ENCODE measurements around the gene SH3BP5.
"Not testable (repeated sequence)": the region's sequence is repeated elsewhere in the genome, so short reads cannot be mapped to it uniquely, and the experiment has no call there.

SH3BP5 gene

DNA sequence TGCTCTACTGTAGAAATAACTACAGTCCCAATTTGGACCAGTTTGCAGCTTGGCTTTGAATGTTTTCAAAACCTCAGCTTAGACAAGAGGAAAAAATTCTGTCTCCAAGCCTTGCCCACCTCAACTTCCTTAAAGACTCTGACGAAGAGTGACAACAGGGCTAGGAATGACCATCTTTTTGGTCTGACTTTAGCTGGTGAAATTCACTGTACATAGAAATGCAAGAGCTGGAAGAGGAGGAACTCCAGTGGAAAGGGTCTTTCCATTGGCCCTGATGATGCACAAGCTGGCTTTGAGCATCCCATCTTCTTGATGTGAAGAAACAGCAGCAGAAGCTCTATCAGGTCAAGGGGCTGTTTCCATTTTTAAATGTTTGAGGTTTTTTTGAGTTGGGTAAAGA is 22.7 kb upstream of the SH3BP5 start:
- Mint-ChIP-seq H3K9me3 (ENCODE audit: low read depth) (peaks cover 4% of the 10 kb centered on the region), H3K27ac (no peak overlapping the region)

DNA sequence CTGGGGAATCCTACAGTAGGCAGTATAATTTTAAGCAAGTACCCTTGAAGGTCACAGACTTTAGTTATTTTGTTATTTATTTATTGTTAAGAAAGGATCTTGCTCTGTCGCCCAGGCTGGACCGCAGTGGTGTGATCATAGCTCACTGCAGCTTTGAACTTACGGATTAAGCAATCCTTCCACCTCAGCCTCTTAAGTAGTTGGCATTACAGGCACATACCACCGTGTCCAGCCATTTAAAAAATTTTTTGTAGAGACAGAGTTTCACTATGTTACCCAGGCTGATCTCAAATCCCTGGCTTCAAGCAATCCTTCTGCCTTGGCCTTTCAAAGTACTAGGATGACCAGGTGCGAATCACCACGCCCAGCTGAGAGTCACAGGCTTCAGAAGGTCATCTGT is 22.1 kb upstream of the SH3BP5 start:
- H3K4me3 Mint-ChIP-seq = no peak overlapping the region
- H3K27me3 Mint-ChIP-seq = no peaks in the 10 kb centered on the region
- H3K36me3 Mint-ChIP-seq = no peaks in the 10 kb centered on the region
- peaks cover 5% of the 10 kb centered on the region for H3K9me3 Mint-ChIP-seq (ENCODE audit: low read depth)
- H3K4me1 Mint-ChIP-seq (ENCODE audit: low read depth) = peaks cover 28% of the 10 kb centered on the region
- no peak overlapping the region for H3K27ac Mint-ChIP-seq

More for the DNA sequence above, 22.7 kb upstream of the SH3BP5 start:
- H3K4me3 Mint-ChIP-seq = no peak overlapping the region
- no peaks in the 10 kb centered on the region for H3K36me3 Mint-ChIP-seq
- peaks cover 28% of the 10 kb centered on the region for H3K4me1 Mint-ChIP-seq (ENCODE audit: low read depth)
- no peaks in the 10 kb centered on the region for H3K27me3 Mint-ChIP-seq

DNA sequence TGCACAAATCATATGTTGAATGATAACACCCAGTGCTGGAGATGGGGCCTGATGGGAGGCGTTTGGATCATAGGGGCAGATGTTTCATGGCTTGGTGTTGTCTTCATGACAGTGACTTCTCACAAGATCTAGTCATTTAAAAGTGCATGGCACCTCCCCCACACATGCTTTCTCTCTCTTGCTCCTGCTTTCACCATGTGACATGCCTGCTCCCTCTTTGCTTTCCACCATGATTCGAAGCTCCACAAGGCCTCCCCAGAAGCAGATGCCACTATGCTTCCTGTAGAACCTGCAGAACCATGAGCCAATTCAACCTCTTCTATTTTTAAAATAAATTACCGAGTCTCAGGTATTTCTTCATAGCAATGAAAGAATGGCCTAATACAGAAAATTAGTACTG is 17.8 kb upstream of the SH3BP5 start:
- Mint-ChIP-seq H3K27ac (no peak overlapping the region), H3K9me3 (ENCODE audit: low read depth) (peaks cover 5% of the 10 kb centered on the region), H3K27me3 (no peaks in the 10 kb centered on the region), H3K4me3 (no peak overlapping the region), H3K4me1 (ENCODE audit: low read depth) (peaks cover 38% of the 10 kb centered on the region), H3K36me3 (no peaks in the 10 kb centered on the region)

DNA sequence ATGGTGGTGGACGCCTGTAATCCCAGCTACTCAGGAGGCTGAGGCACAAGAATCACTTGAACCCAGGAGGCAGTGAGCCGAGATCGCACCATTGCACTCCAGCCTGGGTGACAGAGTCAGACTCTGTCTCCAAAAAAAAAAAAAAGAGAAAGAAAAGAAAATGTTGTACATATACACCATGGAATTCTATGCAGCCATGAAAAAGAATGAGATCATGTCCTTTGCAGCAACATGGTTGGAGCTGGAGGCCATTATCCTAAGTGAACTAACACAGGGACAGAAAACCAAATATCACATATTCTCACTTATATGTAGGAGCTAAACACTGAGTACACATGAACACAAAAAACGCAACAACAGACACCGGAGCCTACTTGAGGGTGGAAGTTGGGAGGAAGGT is 17.1 kb upstream of the SH3BP5 start:
- not testable (repeated sequence) for H3K9me3 Mint-ChIP-seq (ENCODE audit: low read depth); H3K27ac Mint-ChIP-seq; H3K4me3 Mint-ChIP-seq; H3K27me3 Mint-ChIP-seq; H3K36me3 Mint-ChIP-seq
- H3K4me1 Mint-ChIP-seq (ENCODE audit: low read depth) = peaks cover 36% of the 10 kb centered on the region

DNA sequence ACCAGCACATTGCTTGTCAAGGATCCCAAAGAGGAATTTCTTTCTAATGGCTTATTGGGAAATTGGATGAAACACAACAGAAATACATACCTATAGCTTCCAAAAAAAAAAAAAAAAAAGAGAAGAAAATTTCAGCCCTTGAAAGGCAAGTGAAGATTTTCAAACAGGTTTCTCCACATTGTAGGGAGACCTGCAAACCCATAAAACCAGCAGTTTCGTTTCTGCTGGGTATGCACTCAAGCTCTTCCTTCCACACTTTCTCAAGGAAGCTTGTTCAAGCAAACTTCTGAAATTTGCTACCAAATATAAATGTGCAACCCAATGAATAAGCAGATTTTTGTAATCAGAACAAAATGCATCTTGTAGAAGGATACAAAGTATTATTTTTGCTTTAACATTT is 15.9 kb upstream of the SH3BP5 start:
- Mint-ChIP-seq H3K4me1 (ENCODE audit: low read depth) (peaks cover 36% of the 10 kb centered on the region), H3K27me3 (no peaks in the 10 kb centered on the region), H3K9me3 (ENCODE audit: low read depth) (peaks cover 5% of the 10 kb centered on the region), H3K27ac (no peak overlapping the region), H3K36me3 (no peaks in the 10 kb centered on the region), H3K4me3 (no peak overlapping the region)

DNA sequence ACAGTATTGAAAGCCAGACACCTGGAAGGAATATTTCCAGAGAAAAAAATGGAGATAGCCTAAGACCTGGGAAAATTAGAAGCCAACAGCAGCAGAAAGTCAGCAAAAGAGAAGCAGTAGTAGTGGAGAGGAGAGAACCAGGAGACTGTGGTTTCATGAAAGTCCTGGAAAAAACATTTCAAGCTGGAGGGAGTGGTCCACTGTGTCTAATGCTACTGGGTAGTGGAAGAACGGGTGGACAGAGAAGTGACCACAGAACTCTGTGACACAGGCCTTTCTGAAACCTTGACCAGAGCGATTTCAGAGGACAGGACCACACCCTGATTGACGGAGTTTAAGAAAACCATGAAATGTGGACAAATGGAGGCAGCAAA is 15.3 kb upstream of the SH3BP5 start:
- H3K9me3 Mint-ChIP-seq (ENCODE audit: low read depth) = peaks cover 5% of the 10 kb centered on the region
- H3K4me3 Mint-ChIP-seq = peak overlapping the region; percentile 2
- H3K27me3 Mint-ChIP-seq = no peaks in the 10 kb centered on the region
- peaks cover 36% of the 10 kb centered on the region for H3K4me1 Mint-ChIP-seq (ENCODE audit: low read depth)
- H3K36me3 Mint-ChIP-seq = no peaks in the 10 kb centered on the region
- H3K27ac Mint-ChIP-seq = no peak overlapping the region

DNA sequence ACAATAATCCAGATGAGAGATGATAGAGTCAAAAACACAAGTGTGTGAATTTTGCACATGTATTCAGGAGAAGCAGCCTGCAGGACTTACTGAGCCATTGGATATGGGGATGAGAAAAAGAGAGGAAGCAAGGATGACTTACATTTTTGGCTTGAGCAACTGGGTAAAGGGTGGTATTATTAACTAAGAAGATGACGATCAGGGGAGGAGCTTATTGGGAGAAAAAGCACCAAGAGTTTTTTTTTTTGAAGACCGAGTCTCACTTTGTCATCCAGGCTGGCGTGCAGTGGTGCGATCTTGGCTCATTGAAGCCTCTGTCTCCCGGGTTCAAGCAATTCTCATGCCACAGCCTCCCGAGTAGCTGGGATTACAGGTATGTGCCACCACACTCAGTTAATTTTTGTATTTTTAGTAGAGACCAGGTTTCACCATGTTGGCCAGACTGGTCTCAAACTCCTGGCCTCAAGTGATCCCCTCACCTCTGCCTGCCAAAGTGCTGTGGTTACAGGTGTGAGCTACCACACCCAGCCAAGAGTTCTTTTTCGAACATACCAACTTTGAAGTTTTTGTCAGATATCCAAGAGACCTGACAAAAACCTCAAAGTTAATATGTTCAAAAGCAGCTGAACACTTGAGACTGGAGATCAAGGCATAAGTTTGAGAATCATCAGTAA is 14.8 kb upstream of the SH3BP5 start:
- Mint-ChIP-seq H3K27me3 (no peaks in the 10 kb centered on the region), H3K9me3 (ENCODE audit: low read depth) (peaks cover 5% of the 10 kb centered on the region), H3K4me1 (ENCODE audit: low read depth) (peaks cover 36% of the 10 kb centered on the region), H3K27ac (no peak overlapping the region), H3K36me3 (no peaks in the 10 kb centered on the region), H3K4me3 (peak overlapping the region; percentile 7)

DNA sequence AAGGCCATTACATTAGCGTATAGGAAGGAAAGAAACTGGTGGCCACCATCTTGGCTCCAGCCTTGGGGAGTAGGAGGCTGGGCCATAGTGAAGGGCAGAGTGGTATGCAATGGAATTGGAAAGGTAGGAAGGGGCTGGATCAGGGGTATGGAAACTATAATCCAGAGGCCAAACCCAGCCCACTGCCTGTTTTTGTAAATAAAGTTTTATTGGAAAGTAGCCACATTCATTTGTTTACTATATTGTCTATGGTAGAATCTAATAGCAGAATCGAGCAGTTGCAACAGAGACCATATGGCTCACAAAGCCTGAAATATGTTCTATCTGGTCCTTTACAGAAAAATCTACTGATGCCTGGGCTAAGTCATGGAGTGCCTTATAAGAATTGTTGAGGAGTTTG is 14.1 kb upstream of the SH3BP5 start:
- no peak overlapping the region for H3K27ac Mint-ChIP-seq
- peak overlapping the region; percentile 7 for H3K4me3 Mint-ChIP-seq
- no peaks in the 10 kb centered on the region for H3K27me3 Mint-ChIP-seq
- H3K9me3 Mint-ChIP-seq (ENCODE audit: low read depth) = peaks cover 5% of the 10 kb centered on the region
- H3K4me1 Mint-ChIP-seq (ENCODE audit: low read depth) = peaks cover 36% of the 10 kb centered on the region
- H3K36me3 Mint-ChIP-seq = no peaks in the 10 kb centered on the region

DNA sequence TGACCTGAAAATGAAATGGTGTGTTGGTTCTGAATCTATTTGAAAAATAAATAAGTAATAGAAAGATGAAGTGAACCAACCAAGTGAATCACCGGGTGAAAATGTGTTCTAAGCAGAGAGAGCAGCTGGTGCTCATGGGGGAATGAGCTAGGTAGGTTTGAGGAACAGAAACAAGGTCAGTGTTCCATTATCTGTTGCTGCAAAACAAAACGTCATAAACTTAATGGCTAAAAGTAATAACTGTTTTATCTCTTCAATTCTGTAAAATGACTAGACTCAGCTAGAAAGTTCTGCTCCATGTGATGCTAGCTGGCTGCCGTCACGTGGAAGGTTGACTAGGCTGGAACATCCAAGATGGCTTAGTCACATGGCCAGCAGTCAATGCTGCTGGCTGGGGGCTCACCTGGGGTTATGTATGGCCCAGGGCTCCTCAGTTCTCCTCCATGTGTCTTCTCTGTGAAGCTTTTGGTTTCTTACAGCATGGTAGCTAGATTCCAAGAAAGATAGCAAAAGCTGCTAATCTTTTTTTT is 13.3 kb upstream of the SH3BP5 start:
- Mint-ChIP-seq H3K4me1 (ENCODE audit: low read depth) (peaks cover 36% of the 10 kb centered on the region), H3K9me3 (ENCODE audit: low read depth) (peaks cover 5% of the 10 kb centered on the region), H3K36me3 (no peaks in the 10 kb centered on the region), H3K4me3 (no peak overlapping the region), H3K27me3 (no peaks in the 10 kb centered on the region), H3K27ac (no peak overlapping the region)

DNA sequence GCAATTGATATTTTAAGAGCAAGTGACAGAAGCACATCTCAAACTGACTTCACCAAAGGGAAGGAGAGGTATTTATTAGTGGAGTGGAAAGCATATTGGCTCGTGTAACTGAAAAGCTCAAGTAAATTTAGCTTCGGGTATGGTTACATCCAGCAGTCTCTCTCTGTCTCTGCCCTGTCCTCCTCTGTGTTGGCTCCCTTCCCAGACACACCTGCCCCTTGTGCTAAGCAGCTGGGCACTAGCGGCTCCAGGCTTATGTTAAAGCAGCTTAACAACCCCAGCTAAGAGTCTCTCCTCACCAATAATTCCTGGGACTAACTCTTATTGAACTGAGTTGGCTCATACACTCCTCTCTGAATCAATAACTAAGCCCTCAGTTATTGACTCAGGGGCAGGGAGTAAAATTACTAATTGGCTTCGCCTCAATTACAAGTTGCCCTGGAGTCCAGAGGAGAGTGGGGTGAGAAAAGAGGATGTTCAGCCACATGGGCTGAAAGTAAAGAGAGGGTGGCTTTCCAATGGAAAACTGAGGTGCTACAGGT is 12.8 kb upstream of the SH3BP5 start:
- Mint-ChIP-seq H3K4me3 (no peak overlapping the region), H3K4me1 (ENCODE audit: low read depth) (peaks cover 35% of the 10 kb centered on the region), H3K27me3 (no peaks in the 10 kb centered on the region), H3K36me3 (no peaks in the 10 kb centered on the region), H3K27ac (no peak overlapping the region), H3K9me3 (ENCODE audit: low read depth) (peaks cover 2% of the 10 kb centered on the region)

DNA sequence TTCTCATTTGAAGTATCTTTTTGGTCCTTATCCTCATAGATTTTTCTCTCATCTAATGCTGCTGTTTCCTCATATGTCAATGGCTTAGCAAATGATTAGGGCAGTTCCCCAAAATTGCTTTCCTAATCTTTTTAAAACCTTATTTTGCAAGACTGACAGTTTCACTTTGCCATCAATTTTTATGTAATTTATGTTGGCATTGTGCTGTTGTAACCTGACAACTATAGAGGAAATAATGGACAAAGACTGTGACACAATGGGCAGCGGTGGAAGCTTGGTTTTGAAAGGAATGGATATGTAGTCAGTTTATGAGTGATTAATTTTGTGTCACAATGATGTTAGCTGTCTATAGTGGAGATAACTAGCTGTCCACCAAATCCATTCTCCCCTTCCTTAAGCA is 10.6 kb upstream of the SH3BP5 start:
- Mint-ChIP-seq H3K27ac (no peak overlapping the region), H3K4me1 (ENCODE audit: low read depth) (peaks cover 35% of the 10 kb centered on the region)

DNA sequence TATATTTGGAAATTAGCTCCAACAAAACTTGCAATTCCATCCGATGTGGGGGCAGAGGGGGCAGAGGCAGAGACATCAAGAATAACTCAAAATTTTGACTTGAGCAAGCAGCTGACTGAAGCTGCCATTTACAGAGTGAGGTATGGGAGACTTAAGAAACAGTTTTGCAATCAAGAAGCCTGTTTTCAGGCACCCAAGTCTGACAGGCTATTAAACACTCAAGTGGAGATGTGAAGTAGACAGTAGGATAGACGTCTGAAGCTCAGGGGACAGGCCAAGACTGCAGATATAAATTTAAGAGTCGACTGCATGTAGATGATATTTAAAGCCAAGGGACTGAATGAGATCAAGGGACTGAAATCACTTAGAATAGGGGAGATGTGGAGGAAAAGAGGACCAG is 9.9 kb upstream of the SH3BP5 start:
- H3K4me1 Mint-ChIP-seq (ENCODE audit: low read depth) = peaks cover 28% of the 10 kb centered on the region
- H3K9me3 Mint-ChIP-seq (ENCODE audit: low read depth) = no peaks in the 10 kb centered on the region
- no peak overlapping the region for H3K4me3 Mint-ChIP-seq
- H3K36me3 Mint-ChIP-seq = no peaks in the 10 kb centered on the region
- no peak overlapping the region for H3K27ac Mint-ChIP-seq
- H3K27me3 Mint-ChIP-seq = no peaks in the 10 kb centered on the region

More for the DNA sequence above, 10.6 kb upstream of the SH3BP5 start:
- Mint-ChIP-seq H3K9me3 (ENCODE audit: low read depth) (no peaks in the 10 kb centered on the region), H3K27me3 (no peaks in the 10 kb centered on the region), H3K36me3 (no peaks in the 10 kb centered on the region), H3K4me3 (no peak overlapping the region)

DNA sequence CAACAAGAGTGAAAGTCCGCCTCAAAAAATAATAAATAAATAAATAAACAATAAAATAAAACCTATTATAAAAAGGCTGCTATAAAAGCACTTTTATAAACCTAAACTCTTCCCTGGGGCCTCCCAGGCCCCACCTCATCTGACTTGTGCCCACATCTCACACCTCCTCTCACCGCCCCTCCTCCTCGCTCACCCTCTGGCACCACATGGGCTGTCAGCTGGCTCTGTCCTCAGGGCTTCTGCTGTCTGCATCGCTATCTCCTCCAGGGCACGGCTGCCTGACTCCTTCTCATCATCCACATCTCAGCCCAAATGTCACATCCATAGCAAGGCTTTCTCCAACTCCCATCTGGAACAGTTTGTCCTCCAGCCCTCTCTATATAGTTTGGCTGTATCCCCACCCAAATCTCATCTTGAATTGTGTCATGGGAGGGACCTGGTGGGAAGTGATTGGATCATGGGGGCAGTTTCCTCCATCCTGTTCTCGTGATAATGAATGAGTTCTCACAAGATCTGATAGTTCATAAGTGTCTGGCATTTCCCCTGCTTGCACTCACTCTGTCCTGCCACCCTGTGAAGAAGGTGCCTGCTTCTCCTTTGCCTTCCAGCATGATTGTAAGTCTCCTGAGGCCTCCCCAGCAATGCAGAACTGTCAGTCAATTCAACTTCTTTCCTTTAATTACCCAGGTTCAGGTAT is 8.8 kb upstream of the SH3BP5 start:
- Mint-ChIP-seq H3K9me3 (ENCODE audit: low read depth) (no peaks in the 10 kb centered on the region), H3K4me3 (no peak overlapping the region), H3K27me3 (no peaks in the 10 kb centered on the region), H3K4me1 (ENCODE audit: low read depth) (peaks cover 17% of the 10 kb centered on the region), H3K36me3 (no peaks in the 10 kb centered on the region), H3K27ac (no peak overlapping the region)

DNA sequence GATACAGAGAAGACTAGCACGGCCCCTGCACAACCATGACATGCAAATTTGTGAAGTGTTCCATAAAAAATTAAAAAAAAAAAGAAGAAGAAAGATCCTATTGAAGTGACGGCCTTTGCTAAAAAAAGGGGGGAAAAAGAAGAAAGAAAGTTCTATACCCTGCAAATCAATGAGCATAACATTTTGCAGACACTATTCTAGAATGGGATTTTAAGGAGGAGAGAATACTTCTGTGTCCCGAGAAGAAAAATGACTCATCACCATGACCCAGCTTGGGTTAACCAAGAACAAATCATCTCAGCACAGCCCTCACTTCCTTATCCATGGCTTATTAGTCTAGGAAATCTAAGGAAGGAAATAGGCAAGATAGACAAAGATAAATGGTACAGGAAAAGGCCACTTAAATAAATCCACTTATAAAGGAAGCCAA is 7.4 kb upstream of the SH3BP5 start:
- Mint-ChIP-seq H3K4me3 (no peak overlapping the region), H3K36me3 (no peaks in the 10 kb centered on the region), H3K4me1 (ENCODE audit: low read depth) (peaks cover 8% of the 10 kb centered on the region), H3K27ac (no peak overlapping the region), H3K9me3 (ENCODE audit: low read depth) (no peaks in the 10 kb centered on the region), H3K27me3 (no peaks in the 10 kb centered on the region)

DNA sequence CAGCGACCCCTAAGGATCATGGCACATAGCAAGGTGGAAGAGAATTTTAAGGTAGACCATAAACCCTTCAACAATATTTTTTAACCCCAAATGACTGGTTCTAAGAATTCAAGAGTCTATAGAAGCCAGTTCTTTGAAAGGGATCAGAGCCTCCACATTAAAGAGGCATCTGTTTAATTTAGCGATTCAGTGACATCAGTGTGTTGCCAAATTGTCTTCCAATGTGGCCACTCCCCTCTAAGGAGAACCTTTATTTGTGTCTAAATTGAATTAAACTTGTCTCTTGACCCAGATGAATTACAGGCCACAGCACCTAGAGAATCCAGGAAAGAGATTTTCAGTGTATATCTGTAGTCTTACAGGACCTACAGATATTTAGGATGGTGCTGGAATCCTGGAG is 6.6 kb upstream of the SH3BP5 start:
- Mint-ChIP-seq H3K4me1 (ENCODE audit: low read depth) (peaks cover 8% of the 10 kb centered on the region), H3K27ac (no peak overlapping the region), H3K36me3 (no peaks in the 10 kb centered on the region), H3K27me3 (no peaks in the 10 kb centered on the region), H3K4me3 (no peak overlapping the region), H3K9me3 (ENCODE audit: low read depth) (no peaks in the 10 kb centered on the region)

Data from activated naive CD8-positive, alpha-beta T cell (primary cell).